OCI-LY7 (cell line): ENCODE data around the gene GULP1. TPM values are rescaled to one million over a fixed set of nuclear protein-coding genes. Genes with fewer than 3 reads are reported as not detected.

Source experiments
- BruUV-seq: library from RNA; stranded (reverse); fragments of 400-500 nt; replicated peaks from 2 replicates; lab custom pipeline; 2021; lab: Mats Ljungman, UMichigan
- CTCF ChIA-PET: fragments of 300-600 bp; sonication (Branson Sonifier 250); formaldehyde crosslinking; loops from one replicate; lab custom pipeline; 2022; ENCODE audit warnings: antibody characterized with exemption; ENCODE audit not compliant: unreplicated experiment; lab: Charles Lee
- POLR2A ChIA-PET: fragments of 300-600 bp; sonication (Branson Sonifier 250); formaldehyde crosslinking; loops from one replicate; lab custom pipeline; 2022; ENCODE audit warnings: antibody characterized with exemption; lab: Charles Lee
- DNase-seq: peaks from one replicate; pipeline ENCODE4 v3.0.0-alpha.2; 2015; ENCODE audit warnings: low spot score
- H2AFZ ChIP-seq: fragments of 200-600 bp; sonication (generic), shearing (Covaris generic); 2 replicates; pipeline ENCODE4 v1.6.1; 2014; ENCODE audit warnings: mild to moderate bottlenecking, antibody characterized with exemption, low read length, moderate library complexity
- H3K27ac ChIP-seq: fragments of 200-600 bp; sonication (generic); 2 replicates; pipeline ENCODE4 v1.5.1; 2014; ENCODE audit warnings: mixed run types, low read depth, mild to moderate bottlenecking, moderate library complexity, low read length, inconsistent platforms; ENCODE audit not compliant: poor library complexity, severe bottlenecking
- H3K36me3 ChIP-seq: fragments of 200-600 bp; sonication (generic); 2 replicates; pipeline ENCODE4 v1.6.1; 2014; ENCODE audit warnings: mild to moderate bottlenecking, antibody characterized with exemption, low read length, moderate library complexity, mixed read lengths; ENCODE audit not compliant: insufficient read depth
- H3K4me1 ChIP-seq: fragments of 200-600 bp; sonication (generic); 2 replicates; pipeline ENCODE4 v1.5.1; 2014; ENCODE audit warnings: mild to moderate bottlenecking, low read length; ENCODE audit not compliant: insufficient read depth, poor library complexity, severe bottlenecking
- H3K4me2 ChIP-seq: fragments of 200-600 bp; sonication (generic); 2 replicates; pipeline ENCODE4 v1.6.1; 2014; ENCODE audit warnings: mild to moderate bottlenecking, low read length
- H3K4me3 ChIP-seq: fragments of 200-600 bp; sonication (generic); 2 replicates; pipeline ENCODE4 v1.5.1; 2014; ENCODE audit warnings: mild to moderate bottlenecking, low read depth, low read length; ENCODE audit not compliant: poor library complexity, severe bottlenecking
- H3K79me2 ChIP-seq: fragments of 200-600 bp; sonication (generic); 2 replicates; pipeline ENCODE4 v1.6.1; 2016; ENCODE audit warnings: low read depth, mild to moderate bottlenecking, low read length, moderate library complexity, mixed read lengths; ENCODE audit not compliant: insufficient read depth
- H3K9me2 ChIP-seq: fragments of 200-600 bp; sonication (generic); 2 replicates; pipeline ENCODE4 v1.6.1; 2016; ENCODE audit warnings: mild to moderate bottlenecking, low read length, mixed read lengths; ENCODE audit not compliant: insufficient read depth
- H3K9me3 ChIP-seq: fragments of 200-600 bp; sonication (generic); 2 replicates; pipeline ENCODE4 v1.6.1; 2014; ENCODE audit warnings: mild to moderate bottlenecking, mixed run types, low read length, mixed read lengths
- H4K20me1 ChIP-seq: fragments of 200-600 bp; sonication (generic); 2 replicates; pipeline ENCODE4 v1.6.1; 2014; ENCODE audit warnings: mild to moderate bottlenecking, antibody characterized with exemption, low read length, moderate library complexity, mixed read lengths; ENCODE audit not compliant: insufficient read depth
- EZH2phosphoT487 ChIP-seq: fragments of 200-600 bp; sonication (generic); IDR thresholded peaks from 2 replicates; pipeline ENCODE4 v1.6.1; 2018; ENCODE audit warnings: low read depth, borderline replicate concordance, mild to moderate bottlenecking, mixed run types, antibody characterized with exemption, low read length, moderate library complexity, mixed read lengths
- intact Hi-C: fragments of 100-400 bp; cut with micrococcal nuclease; formaldehyde crosslinking; loops from one replicate; pipeline ENCODE4 v1.10.0; 2022; ENCODE audit not compliant: unreplicated experiment
- total RNA-seq, 2 experiments: library from RNA; depleted of rRNA in 1 of 2; stranded (reverse); fragments of >200 nt in 1 of 2; shearing (Covaris generic) in 1 of 2; gene quantifications; 2 replicates each; pipeline ENCODE4 v1.2.3, GENCODE V29; 2014 to 2022
- TF ChIP-seq, protein P1 (sequence below): fragments of 200-600 bp; sonication (generic); conservative IDR thresholded peaks from 2 replicates; pipeline ENCODE4 v1.5.1; 2014; ENCODE audit warnings: mild to moderate bottlenecking, antibody characterized with exemption, low read length, moderate library complexity, mixed read lengths

The GULP1 gene
- total RNA-seq, 2 experiments from 2014 or later: not detected

DNA sequence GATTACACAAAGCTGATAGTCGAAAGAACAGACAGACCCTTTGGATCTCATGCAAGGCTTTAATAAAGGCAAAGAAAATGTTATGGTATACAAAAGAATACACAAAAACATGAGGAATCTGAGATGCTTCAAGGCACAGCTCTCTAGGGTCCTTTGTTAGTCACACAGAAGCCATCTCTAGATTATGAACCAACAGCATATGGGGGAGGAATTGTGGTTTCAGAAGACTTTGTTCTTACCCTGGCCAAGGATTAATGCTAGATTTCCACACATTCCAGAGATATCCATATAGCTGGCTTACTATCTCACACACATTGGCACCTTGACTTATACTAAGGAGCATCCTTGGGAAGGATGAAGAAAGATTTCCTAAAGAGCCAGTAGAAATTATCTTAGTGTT is 206.1 kb downstream of the GULP1 start:
- H3K36me3 ChIP-seq: no peaks in the 10 kb centered on the region
- no peaks in the 10 kb centered on the region for H3K4me1 ChIP-seq

DNA sequence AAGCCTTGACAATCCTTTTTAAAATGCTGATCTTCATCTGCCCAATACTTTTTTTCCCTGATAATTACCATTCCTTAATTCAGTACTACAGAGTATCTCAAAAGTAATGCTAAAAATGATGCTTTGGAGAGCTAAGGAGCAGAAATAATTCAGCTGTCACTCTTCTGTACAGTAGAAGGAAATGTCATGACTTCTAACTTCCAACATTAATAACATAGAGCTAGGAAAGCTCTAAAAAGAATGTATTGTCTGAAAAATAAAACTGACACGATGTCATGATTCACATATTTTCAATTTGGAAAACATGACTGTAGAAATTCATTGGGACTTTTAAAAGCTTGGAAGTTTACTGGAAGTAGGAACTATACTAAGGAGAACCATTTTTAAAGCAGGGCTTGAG is 212.3 kb downstream of the GULP1 start:
- Histone ChIP-seq H3K9me2 (no peaks in the 10 kb centered on the region), H3K4me2 (no peak overlapping the region), H3K36me3 (no peaks in the 10 kb centered on the region), H3K9me3 (no peaks in the 10 kb centered on the region), H3K79me2 (no peaks in the 10 kb centered on the region), H2AFZ (no peak overlapping the region), H3K4me3 (no peak overlapping the region), H3K27ac (no peak overlapping the region), H3K4me1 (no peaks in the 10 kb centered on the region), H4K20me1 (no peaks in the 10 kb centered on the region)
- POLR2A ChIA-PET: no interaction called here
- intact Hi-C loops: no loop called here
- TF ChIP-seq, protein P1, sequence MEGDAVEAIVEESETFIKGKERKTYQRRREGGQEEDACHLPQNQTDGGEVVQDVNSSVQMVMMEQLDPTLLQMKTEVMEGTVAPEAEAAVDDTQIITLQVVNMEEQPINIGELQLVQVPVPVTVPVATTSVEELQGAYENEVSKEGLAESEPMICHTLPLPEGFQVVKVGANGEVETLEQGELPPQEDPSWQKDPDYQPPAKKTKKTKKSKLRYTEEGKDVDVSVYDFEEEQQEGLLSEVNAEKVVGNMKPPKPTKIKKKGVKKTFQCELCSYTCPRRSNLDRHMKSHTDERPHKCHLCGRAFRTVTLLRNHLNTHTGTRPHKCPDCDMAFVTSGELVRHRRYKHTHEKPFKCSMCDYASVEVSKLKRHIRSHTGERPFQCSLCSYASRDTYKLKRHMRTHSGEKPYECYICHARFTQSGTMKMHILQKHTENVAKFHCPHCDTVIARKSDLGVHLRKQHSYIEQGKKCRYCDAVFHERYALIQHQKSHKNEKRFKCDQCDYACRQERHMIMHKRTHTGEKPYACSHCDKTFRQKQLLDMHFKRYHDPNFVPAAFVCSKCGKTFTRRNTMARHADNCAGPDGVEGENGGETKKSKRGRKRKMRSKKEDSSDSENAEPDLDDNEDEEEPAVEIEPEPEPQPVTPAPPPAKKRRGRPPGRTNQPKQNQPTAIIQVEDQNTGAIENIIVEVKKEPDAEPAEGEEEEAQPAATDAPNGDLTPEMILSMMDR: no peak
- no peak for TF ChIP-seq EZH2phosphoT487
- no peak for DNase-seq
- BruUV-seq: no TSS peak
- CTCF ChIA-PET: no interaction called here

More for the DNA sequence above, 206.1 kb downstream of the GULP1 start:
- CTCF ChIA-PET: no interaction called here
- Histone ChIP-seq H2AFZ (no peak overlapping the region), H3K79me2 (no peaks in the 10 kb centered on the region), H3K27ac (no peak overlapping the region), H3K9me3 (no peaks in the 10 kb centered on the region), H3K4me3 (no peak overlapping the region), H3K9me2 (no peaks in the 10 kb centered on the region), H4K20me1 (no peaks in the 10 kb centered on the region), H3K4me2 (no peak overlapping the region)
- intact Hi-C loops: no loop called here
- TF ChIP-seq, protein P1: no peak
- TF ChIP-seq EZH2phosphoT487: no peak
- no peak for DNase-seq
- POLR2A ChIA-PET: no interaction called here
- BruUV-seq: no TSS peak

DNA sequence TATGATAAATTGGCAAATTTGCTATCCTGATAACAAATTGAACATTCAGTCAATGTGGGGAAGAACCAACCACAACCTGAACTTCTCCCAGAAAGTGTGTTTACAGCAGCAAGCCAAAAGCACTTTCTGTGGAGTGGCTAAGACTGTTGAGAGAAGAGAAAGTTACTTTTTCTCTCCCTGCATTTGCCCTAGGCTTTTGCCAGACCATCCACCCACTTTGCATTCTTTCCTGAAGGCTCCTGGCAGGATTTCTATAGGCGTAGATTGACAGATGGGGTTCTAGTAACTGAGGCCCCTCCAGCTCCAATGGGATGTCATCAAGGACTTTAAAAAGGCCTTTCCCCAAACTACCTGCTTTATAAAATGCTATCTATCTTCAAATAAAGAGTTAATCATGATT is 215.2 kb downstream of the GULP1 start:
- Histone ChIP-seq H3K4me3 (no peak overlapping the region), H3K9me3 (no peaks in the 10 kb centered on the region), H3K36me3 (no peaks in the 10 kb centered on the region), H4K20me1 (no peaks in the 10 kb centered on the region), H3K4me1 (no peaks in the 10 kb centered on the region), H3K9me2 (no peaks in the 10 kb centered on the region), H2AFZ (no peak overlapping the region), H3K79me2 (no peaks in the 10 kb centered on the region), H3K4me2 (no peak overlapping the region), H3K27ac (no peak overlapping the region)
- ChIA-PET CTCF (no interaction called here), POLR2A (interaction anchor here (0.6 kb wide), 1 partner anchor 894 kb away, joined by 3 read pairs; no protein-coding TSS in a partner anchor)
- no peak for DNase-seq
- intact Hi-C loops: no loop called here
- BruUV-seq: no TSS peak
- TF ChIP-seq, protein P1: no peak
- TF ChIP-seq EZH2phosphoT487: no peak
